Body of pancreas (tissue), 4 donors: ENCODE data around the gene ADGRF5.

Experiments
- CTCF ChIP-seq, 7 experiments: fragments of 450-650 bp in 4 of 7; fragments of 200-600 bp in 3 of 7; sonication (generic) in 3 of 7; IDR thresholded peaks; one replicate each; pipeline ENCODE4 v1.5.1; 2016 to 2019; ENCODE audit warnings: antibody characterized with exemption in 7 of 7
- POLR2A ChIP-seq, 3 donors: fragments of 450-650 bp; IDR thresholded peaks; one replicate each; pipeline ENCODE4 v1.6.1; 2016; ENCODE audit warnings: antibody characterized with exemption in 3 of 3, mild to moderate bottlenecking in 2 of 3

- no peak for TF ChIP-seq CTCF (IDR thresholded peaks at IDR 0.05)
- no peak for TF ChIP-seq POLR2A (IDR thresholded peaks at IDR 0.05)
Measured at GRCh38 chr6:46862381-46862780, 59.4 kb downstream of the ADGRF5 start.
